ENCODE measurements around the gene TIMM13.

DNA sequence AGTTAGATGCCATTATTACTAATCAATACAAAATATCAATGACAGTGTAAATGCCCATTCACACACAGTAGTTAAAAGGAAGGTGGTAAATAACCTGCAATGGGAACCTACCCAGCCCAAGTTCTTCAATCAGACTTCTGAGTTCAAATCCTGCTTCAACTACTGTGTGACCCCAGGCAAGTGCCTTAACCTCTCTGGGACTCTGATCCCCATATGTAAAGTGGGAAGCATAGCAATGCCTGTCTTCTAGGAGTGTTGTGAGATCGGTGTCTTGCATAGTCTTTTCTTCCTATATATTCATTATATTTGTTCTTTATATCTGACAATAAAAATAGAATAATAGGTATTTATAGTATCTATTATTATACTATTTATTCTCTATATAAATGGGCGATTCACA, 6.9 kb downstream of the TIMM13 start:
- TF ChIP-seq CTCF (IDR thresholded peaks at IDR 0.05 in 8 of 11, conservative IDR thresholded peaks at IDR 0.05 in 3 of 11) (no peak), POLR2A (IDR thresholded peaks at IDR 0.05) (no peak)

All from spleen (tissue), 7 donors.